Fibroblast of lung (primary cell): ENCODE measurements around the gene CALCB. TPM values are rescaled to one million over a fixed set of nuclear protein-coding genes. Genes with fewer than 3 reads are reported as not detected.
"Not testable (repeated sequence)": the region's sequence is repeated elsewhere in the genome, so short reads cannot be mapped to it uniquely, and the experiment has no call there.

Source experiments
- DNase-seq, 2 donors: peaks; one replicate each; pipeline versions ENCODE4 v3.0.0 to v3.0.0-alpha.2; 2010; ENCODE audit warnings: low read depth in 2 of 2
- H2AFZ ChIP-seq: 2 replicates; pipeline ENCODE4 v1.5.1; 2012; ENCODE audit warnings: low read length, control low read depth, inconsistent platforms
- H3K27ac ChIP-seq: 2 replicates; pipeline ENCODE4 v1.5.1; 2011; ENCODE audit warnings: low read length, control low read depth; ENCODE audit not compliant: insufficient read depth
- H3K27me3 ChIP-seq: 2 replicates; pipeline ENCODE4 v1.5.1; 2011; ENCODE audit warnings: mild to moderate bottlenecking, low read length; ENCODE audit not compliant: control insufficient read depth, insufficient read depth
- H3K36me3 ChIP-seq: 2 replicates; pipeline ENCODE4 v1.5.1; 2011; ENCODE audit warnings: low read length; ENCODE audit not compliant: control insufficient read depth, insufficient read depth
- H3K4me1 ChIP-seq: 2 replicates; pipeline ENCODE4 v1.5.1; 2011; ENCODE audit warnings: low read length; ENCODE audit not compliant: control insufficient read depth, insufficient read depth; ENCODE audit errors: extremely low read depth
- H3K4me2 ChIP-seq: 2 replicates; pipeline ENCODE4 v1.5.1; 2011; ENCODE audit warnings: low read length, control low read depth; ENCODE audit not compliant: insufficient read depth; ENCODE audit errors: extremely low read depth
- H3K4me3 ChIP-seq, 4 experiments: fragments of 200-600 bp in 1 of 4; sonication (generic) in 1 of 4; replicated peaks in 1 of 4; 2 replicates each; pipeline ENCODE4 v1.5.1; 2011 to 2016; ENCODE audit warnings: low read length in 4 of 4, low read depth in 3 of 4, mild to moderate bottlenecking in 3 of 4, control low read depth in 2 of 4, inconsistent platforms in 1 of 4, mixed read lengths in 1 of 4; ENCODE audit not compliant: insufficient read depth in 1 of 4; ENCODE audit errors: control extremely low read depth in 1 of 4
- H3K79me2 ChIP-seq: 2 replicates; pipeline ENCODE4 v1.5.1; 2012; ENCODE audit warnings: mild to moderate bottlenecking, low read length, inconsistent platforms; ENCODE audit not compliant: control insufficient read depth, insufficient read depth
- H3K9ac ChIP-seq: 2 replicates; pipeline ENCODE4 v1.5.1; 2011; ENCODE audit warnings: mild to moderate bottlenecking, low read length, control low read depth; ENCODE audit not compliant: insufficient read depth
- H3K9me3 ChIP-seq: 2 replicates; pipeline ENCODE4 v1.5.1; 2012; ENCODE audit warnings: low read depth, low read length; ENCODE audit not compliant: control insufficient read depth, insufficient read depth
- H4K20me1 ChIP-seq: 2 replicates; pipeline ENCODE4 v1.5.1; 2011; ENCODE audit warnings: low read length; ENCODE audit not compliant: control insufficient read depth, insufficient read depth; ENCODE audit errors: extremely low read depth
- CTCF ChIP-seq, 2 donors: IDR thresholded peaks in 1 of 2; conservative IDR thresholded peaks in 1 of 2; 1 replicate in 1 of 2; 2 replicates in 1 of 2; pipeline ENCODE4 v1.5.1; 2011 to 2012; ENCODE audit warnings: low read length in 2 of 2, control low read depth in 1 of 2, inconsistent platforms in 1 of 2, low read depth in 1 of 2, mild to moderate bottlenecking in 1 of 2
- EZH2 ChIP-seq: IDR thresholded peaks from 2 replicates; pipeline ENCODE4 v1.5.1; 2012; ENCODE audit warnings: low read length, control low read depth, mild to moderate bottlenecking; ENCODE audit errors: missing control alignments
- polyA plus RNA-seq, 2 donors: library from polyadenylated mRNA; depleted of rRNA in 1 of 2; stranded (reverse) in 1 of 2; unstranded in 1 of 2; fragments of >200 nt; gene quantifications; 2 replicates each; pipeline ENCODE4 v1.2.1, GENCODE V29; 2011 to 2012; ENCODE audit warnings: missing spikeins in 1 of 2
- total RNA-seq: library from RNA; depleted of rRNA; stranded (reverse); fragments of >200 nt; gene quantifications from 2 replicates; pipeline ENCODE4 v1.2.1, GENCODE V29; 2014

Gene CALCB
- total and polyA plus RNA-seq, 2 donors (not counting 1 experiment from before 2014, with no cell fraction given), result 0.06 to 0.17 TPM

- H3K9ac ChIP-seq, result no peak overlapping the region
- TF ChIP-seq EZH2 (no peak), CTCF (conservative IDR thresholded peaks at IDR 0.05 in 1 of 2, IDR thresholded peaks at IDR 0.05 in 1 of 2; ENCODE audit: low read depth in 1 of 2, low read length in 2 of 2) (no peak)
- H3K4me3 ChIP-seq, result no peak overlapping the region
These were observed 27.5 kb upstream of the CALCB start for GRCh38 chr11:15045891-15046290.

GRCh38 chr11:15046673-15047072, 26.7 kb upstream of the CALCB start:
- not testable (repeated sequence) for H3K4me1 ChIP-seq, H3K4me2 ChIP-seq, H3K79me2 ChIP-seq

More at GRCh38 chr11:15045891-15046290, 27.5 kb upstream of the CALCB start:
- no peaks in the 10 kb centered on the region for H3K4me1 ChIP-seq
- H3K79me2 ChIP-seq, result no peaks in the 10 kb centered on the region
- H3K9me3 ChIP-seq, result no peaks in the 10 kb centered on the region
- H2AFZ ChIP-seq, result no peak overlapping the region
- no peaks in the 10 kb centered on the region for H3K27me3 ChIP-seq
- no peaks in the 10 kb centered on the region for H3K36me3 ChIP-seq
- H4K20me1 ChIP-seq, result no peaks in the 10 kb centered on the region
- no peak overlapping the region for H3K4me2 ChIP-seq
- H3K27ac ChIP-seq, result no peak overlapping the region
- no peak for DNase-seq

GRCh38 chr11:15048616-15049015, 24.8 kb upstream of the CALCB start:
- Histone ChIP-seq H3K4me1 (no peaks in the 10 kb centered on the region), H3K36me3 (no peaks in the 10 kb centered on the region), H3K4me3 (no peak overlapping the region), H3K9ac (no peak overlapping the region), H3K79me2 (no peaks in the 10 kb centered on the region), H2AFZ (no peak overlapping the region), H3K27me3 (no peaks in the 10 kb centered on the region), H3K27ac (no peak overlapping the region), H3K4me2 (no peak overlapping the region), H4K20me1 (no peaks in the 10 kb centered on the region), H3K9me3 (no peaks in the 10 kb centered on the region)
- no peak for DNase-seq
- TF ChIP-seq EZH2 (no peak), CTCF (conservative IDR thresholded peaks at IDR 0.05 in 1 of 2, IDR thresholded peaks at IDR 0.05 in 1 of 2; ENCODE audit: low read depth in 1 of 2, low read length in 2 of 2) (no peak)

More at GRCh38 chr11:15046673-15047072, 26.7 kb upstream of the CALCB start:
- not testable (repeated sequence) for H3K27me3 ChIP-seq, H3K36me3 ChIP-seq, H2AFZ ChIP-seq, H4K20me1 ChIP-seq, H3K9me3 ChIP-seq, H3K4me3 ChIP-seq, H3K9ac ChIP-seq, DNase-seq, H3K27ac ChIP-seq
